T-helper 1 cell treated with Interleukin-12 subunit alpha and Interleukin-12 subunit beta and Interleukin-4 antibody, amounts not matched to agents 30 μg/mL and 1 μg/mL, for 36 hours (primary cell): Measurements from ENCODE around the gene HIP1R.

Experiments
- H3K27ac Mint-ChIP-seq: one replicate; pipeline ENCODE4 v1.8.0; 2021; ENCODE audit warnings: mild to moderate bottlenecking, mixed read lengths
- H3K27me3 Mint-ChIP-seq: one replicate; pipeline ENCODE4 v1.8.0; 2021; ENCODE audit warnings: low read depth, mixed read lengths
- H3K36me3 Mint-ChIP-seq: one replicate; pipeline ENCODE4 v1.8.0; 2021; ENCODE audit warnings: low read depth, mixed read lengths
- H3K4me1 Mint-ChIP-seq: one replicate; pipeline ENCODE4 v1.8.0; 2021; ENCODE audit warnings: low read depth, mixed read lengths
- H3K4me3 Mint-ChIP-seq: one replicate; pipeline ENCODE4 v1.8.0; 2021; ENCODE audit warnings: mild to moderate bottlenecking, moderate library complexity, mixed read lengths
- H3K9me3 Mint-ChIP-seq: one replicate; pipeline ENCODE4 v1.8.0; 2021; ENCODE audit warnings: mixed read lengths

The HIP1R gene

DNA sequence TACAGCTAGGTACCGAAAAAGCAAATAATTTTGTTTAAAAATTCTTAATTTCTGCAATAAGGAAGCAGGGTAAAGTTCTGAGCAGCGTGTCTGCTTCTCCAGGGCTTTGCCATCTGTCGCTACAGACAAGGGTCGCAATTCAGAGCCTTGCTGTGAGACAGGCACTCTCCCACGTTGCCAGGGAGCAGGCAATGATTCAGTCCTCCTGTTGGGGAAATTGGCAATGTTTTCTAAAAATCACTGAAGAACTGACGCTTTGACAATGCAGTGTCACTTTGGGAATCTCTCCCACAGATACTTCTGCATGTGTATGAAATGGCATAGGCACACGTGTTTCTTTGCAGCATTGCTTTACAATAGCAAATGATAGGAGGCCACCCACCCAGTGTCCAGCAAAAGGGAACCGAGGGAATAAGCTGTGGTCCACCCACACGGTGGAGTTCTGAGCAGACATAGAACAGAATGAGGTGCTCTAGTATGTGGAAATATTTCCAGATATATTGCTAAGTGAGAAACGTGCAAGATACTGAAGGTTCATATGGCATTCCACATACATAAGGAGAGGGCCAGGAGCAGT, 16.0 kb upstream of the HIP1R start:
- peaks cover 6% of the 10 kb centered on the region for H3K27me3 Mint-ChIP-seq
- no peaks in the 10 kb centered on the region for H3K4me1 Mint-ChIP-seq
- no peak overlapping the region for H3K27ac Mint-ChIP-seq
- H3K4me3 Mint-ChIP-seq, result no peak overlapping the region
- H3K9me3 Mint-ChIP-seq, result no peaks in the 10 kb centered on the region
- no peaks in the 10 kb centered on the region for H3K36me3 Mint-ChIP-seq

GRCh38 chr12:122820138-122820537, 15.1 kb upstream of the HIP1R start:
- Mint-ChIP-seq H3K36me3 (no peaks in the 10 kb centered on the region), H3K4me3 (no peak overlapping the region), H3K27ac (no peak overlapping the region), H3K9me3 (no peaks in the 10 kb centered on the region), H3K4me1 (no peaks in the 10 kb centered on the region), H3K27me3 (peaks cover 6% of the 10 kb centered on the region)

DNA sequence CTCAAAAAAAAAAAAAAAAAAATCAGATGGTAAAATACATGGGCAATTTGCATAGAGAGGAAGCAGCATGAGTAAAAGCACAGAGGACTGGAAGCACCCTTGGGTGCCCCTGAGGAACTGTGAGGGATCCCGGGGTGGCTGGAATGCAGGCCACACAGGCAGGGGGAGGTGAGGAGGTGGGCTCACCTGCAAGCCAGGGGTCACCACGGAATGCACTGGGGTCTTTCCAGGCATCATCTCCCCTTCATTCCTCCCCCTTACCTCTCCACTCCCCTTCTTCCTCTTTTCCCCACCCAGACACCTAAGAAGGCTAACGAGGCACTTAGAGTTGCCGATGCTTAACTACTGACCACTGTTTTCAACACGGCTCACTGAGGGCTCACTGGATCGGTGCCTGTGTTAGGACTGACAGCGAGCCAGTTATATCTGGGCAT, 14.4 kb upstream of the HIP1R start:
- H3K4me1 Mint-ChIP-seq, result no peaks in the 10 kb centered on the region
- no peak overlapping the region for H3K4me3 Mint-ChIP-seq
- H3K27ac Mint-ChIP-seq, result no peak overlapping the region
- no peaks in the 10 kb centered on the region for H3K36me3 Mint-ChIP-seq
- peaks cover 6% of the 10 kb centered on the region for H3K27me3 Mint-ChIP-seq
- H3K9me3 Mint-ChIP-seq, result no peaks in the 10 kb centered on the region

- Mint-ChIP-seq H3K9me3 (no peaks in the 10 kb centered on the region), H3K36me3 (no peaks in the 10 kb centered on the region), H3K27ac (no peak overlapping the region), H3K27me3 (peaks cover 18% of the 10 kb centered on the region), H3K4me1 (no peaks in the 10 kb centered on the region), H3K4me3 (no peak overlapping the region)
Measured at GRCh38 chr12:122823429-122823828, 11.8 kb upstream of the HIP1R start.

DNA sequence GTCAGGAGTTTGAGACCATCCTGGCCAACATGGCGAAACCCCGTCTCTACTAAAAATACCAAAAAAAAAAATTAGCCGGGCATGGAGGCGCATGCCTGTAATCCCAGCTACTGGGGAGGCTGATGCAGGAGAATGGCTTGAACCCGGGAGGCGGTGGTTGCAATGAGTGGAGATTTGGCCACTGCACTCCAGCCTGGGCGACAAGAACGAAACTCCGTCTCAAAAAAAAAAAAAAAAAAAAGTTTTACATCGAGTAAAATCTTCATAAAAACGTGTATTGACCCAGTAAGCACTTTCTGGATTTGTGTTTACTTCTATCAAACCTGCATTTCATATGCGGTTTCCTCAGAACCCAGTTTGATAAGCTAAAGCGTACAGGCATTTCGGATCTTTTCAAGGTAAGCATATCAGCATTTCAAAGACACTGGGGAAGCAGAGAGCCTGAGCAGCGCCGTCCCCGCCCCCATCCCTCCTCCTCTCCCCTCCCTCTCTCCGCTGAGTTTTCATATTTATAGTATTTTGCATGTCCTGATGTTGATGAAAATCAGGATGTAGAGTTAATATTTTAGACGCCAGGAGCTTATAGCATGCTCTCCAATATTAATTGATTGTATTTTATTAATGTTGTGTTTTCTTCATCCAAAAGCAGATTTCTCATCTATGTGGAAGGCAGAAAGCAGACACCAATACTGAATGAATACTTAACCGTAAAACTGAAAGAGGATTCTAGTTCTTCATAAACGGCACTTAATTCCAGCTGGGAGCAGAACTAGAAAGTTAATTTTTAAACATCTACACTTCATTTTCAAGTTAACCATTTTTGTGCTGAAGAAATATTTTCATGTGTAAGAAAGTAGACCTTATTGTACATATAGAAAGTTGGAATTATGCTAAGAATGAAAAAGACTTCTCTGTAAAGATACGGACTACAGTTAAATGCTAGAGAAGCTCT, 9.2 kb upstream of the HIP1R start:
- no peak overlapping the region for H3K27ac Mint-ChIP-seq
- peak overlapping the region; percentile 3 for H3K4me3 Mint-ChIP-seq
- H3K9me3 Mint-ChIP-seq, result no peaks in the 10 kb centered on the region
- no peaks in the 10 kb centered on the region for H3K4me1 Mint-ChIP-seq
- peaks cover 32% of the 10 kb centered on the region for H3K27me3 Mint-ChIP-seq
- no peaks in the 10 kb centered on the region for H3K36me3 Mint-ChIP-seq

DNA sequence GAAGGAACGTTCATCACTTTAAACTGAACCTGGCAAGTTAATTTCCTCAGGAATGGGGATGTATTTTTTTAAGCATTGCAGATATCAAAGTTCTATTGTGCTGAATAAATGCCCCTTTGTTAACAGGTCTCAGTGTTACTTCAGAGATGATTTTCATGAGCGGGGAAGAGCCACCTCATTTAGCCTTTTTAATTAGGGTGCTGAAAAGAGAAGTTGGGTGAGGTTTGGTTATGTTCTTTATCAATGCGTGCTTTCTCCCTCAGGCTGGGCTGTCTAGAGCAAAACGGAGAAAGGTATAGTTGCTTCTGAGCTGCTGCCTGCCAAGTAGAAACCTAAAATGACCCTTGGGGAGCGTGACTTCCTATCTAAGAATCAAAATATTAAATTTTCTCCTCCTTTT, 8.0 kb upstream of the HIP1R start:
- no peaks in the 10 kb centered on the region for H3K36me3 Mint-ChIP-seq
- peaks cover 32% of the 10 kb centered on the region for H3K27me3 Mint-ChIP-seq
- H3K27ac Mint-ChIP-seq, result no peak overlapping the region
- H3K4me1 Mint-ChIP-seq, result no peaks in the 10 kb centered on the region
- H3K4me3 Mint-ChIP-seq, result no peak overlapping the region
- no peaks in the 10 kb centered on the region for H3K9me3 Mint-ChIP-seq

DNA sequence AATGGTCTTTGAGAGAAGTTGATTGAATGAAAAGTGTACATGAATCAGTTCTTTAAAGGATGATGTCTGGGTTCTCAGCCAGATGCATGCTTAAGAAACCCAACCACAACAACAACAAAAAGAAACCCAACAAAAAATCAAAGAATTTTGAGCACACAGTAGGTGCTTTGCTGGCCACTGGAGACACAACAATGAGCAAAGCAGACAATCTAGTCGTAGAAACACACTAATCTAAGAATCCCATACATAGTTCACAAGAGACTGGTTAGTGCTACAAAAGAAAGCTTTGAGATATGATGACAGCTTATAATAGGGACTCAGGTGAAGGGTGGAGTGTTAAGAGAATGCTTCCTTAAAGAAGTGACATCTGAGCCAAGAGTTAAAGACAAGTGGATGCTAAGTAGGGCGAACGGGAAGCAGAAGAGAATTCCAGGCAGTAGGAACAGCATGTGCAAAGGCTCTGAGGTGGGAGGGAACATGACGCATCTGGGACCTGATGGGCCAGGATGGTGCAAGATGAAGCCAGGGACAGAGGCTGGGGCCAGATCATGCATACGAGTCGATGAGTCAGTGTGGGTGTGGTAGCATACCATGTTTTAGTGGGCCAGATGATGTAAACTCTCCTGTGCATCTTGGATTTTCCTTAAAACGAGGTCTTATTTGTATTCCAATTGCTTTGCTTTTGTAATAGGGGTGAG, 4.6 kb upstream of the HIP1R start:
- no peaks in the 10 kb centered on the region for H3K9me3 Mint-ChIP-seq
- no peak overlapping the region for H3K4me3 Mint-ChIP-seq
- H3K4me1 Mint-ChIP-seq, result peaks cover 10% of the 10 kb centered on the region
- H3K36me3 Mint-ChIP-seq, result no peaks in the 10 kb centered on the region
- peaks cover 45% of the 10 kb centered on the region for H3K27me3 Mint-ChIP-seq
- no peak overlapping the region for H3K27ac Mint-ChIP-seq

DNA sequence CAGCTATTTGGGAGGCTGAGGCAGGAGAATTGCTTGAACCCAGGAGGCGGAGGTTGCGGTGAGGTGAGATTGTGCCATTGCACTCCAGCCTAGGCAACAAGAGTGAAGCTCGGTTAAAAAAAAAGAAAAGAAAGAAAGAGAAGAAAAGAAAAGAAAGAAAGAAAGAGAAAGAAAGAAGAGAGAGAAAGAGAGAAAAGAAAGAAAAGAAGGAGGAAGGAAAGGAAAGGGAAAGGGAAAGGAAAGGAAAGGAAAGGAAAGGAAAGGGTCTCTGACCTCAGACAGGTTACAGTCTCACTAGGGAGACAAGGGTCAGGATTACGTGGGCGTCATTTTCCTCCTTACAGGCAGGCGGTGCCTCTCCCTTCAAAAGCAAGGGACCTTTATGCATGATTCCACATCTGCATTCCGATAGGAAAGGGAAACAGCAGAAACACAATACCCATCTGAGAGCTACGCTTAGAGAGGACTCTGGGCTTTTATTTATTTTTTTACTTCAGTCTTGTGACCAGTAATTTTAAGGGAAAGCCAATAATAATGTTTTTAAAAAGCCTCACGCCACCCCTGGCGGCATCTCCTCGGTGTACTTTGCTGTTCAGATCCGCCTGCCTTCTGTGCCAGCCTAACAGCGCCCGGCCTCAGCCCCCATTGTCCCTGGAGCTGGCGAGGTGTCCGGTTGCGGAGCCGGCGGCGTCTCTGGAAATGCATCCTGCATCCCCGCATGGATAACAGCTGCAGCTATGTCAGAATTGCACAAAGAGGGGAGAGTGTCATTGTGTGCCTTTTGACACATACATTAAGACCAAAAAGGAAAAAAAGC, 945 bp upstream of the HIP1R start:
- Mint-ChIP-seq H3K27me3 (peaks cover 42% of the 10 kb centered on the region), H3K36me3 (no peaks in the 10 kb centered on the region), H3K27ac (peak overlapping the region; percentile 80), H3K4me1 (peaks cover 27% of the 10 kb centered on the region), H3K9me3 (no peaks in the 10 kb centered on the region), H3K4me3 (peak overlapping the region; percentile 87)

DNA sequence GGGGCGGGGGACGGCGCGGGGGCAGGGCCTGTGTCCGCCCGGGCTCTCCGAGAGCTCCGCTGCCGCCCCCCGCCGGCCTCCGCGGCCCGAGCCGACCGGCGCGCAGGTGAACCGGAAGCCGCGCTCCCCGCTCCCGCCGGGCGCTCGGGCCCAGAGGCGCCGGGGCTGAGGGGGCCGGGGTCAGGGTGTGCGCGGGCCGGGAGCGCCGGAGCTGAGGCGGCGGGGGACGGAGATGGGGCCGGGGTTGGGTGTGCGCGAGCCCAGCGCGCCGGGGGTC, 431 bp downstream of the HIP1R start:
- Mint-ChIP-seq H3K9me3 (no peaks in the 10 kb centered on the region), H3K4me1 (peaks cover 27% of the 10 kb centered on the region)

DNA sequence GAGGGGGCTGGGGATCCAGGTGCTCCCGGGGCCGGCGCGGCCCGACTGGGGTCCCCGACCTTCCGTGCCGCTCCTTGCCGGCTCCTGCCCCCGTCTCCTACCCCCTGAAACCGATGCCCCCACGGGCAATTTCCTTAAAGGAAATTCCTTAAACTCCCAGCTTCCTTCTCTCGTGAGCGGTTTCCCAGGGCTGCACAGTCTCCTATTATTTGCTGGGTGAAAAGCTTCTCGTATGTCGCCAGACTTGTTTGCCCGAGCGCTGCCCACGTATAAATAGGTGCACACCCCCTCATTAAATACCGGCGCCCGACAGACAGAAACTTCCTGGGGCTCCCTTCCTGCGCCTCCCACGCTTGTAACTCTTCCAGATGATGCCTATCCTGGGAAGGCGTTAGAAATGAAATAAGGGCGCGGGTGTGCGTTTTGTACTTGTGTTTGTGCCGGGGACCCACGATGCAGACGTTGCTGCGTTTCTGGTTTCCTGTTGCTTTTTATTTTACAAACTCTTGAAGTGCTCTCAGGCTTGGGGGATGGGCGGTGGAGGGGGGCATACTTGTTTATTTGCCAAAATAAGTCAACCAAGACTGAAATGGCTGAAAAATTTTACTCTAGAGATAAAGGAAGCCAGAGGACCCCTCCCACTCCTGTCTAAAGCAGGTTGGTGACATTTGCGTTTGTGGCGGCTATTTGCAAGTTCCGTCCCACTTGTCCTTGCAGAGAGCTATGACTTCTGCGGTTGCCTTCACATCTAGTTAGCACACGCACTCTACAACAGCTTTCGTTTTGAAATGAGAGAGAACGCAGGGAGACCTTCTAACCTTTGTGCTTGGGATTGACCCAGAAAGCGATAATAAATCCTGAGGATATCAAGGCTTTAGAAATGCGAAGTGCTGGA, 1.0 kb downstream of the HIP1R start:
- Mint-ChIP-seq H3K36me3 (no peaks in the 10 kb centered on the region), H3K27ac (peak overlapping the region; percentile 87), H3K4me3 (peak overlapping the region; percentile 94), H3K27me3 (peaks cover 33% of the 10 kb centered on the region), H3K9me3 (no peaks in the 10 kb centered on the region), H3K4me1 (peaks cover 27% of the 10 kb centered on the region)

More for the DNA sequence above, 431 bp downstream of the HIP1R start:
- Mint-ChIP-seq H3K36me3 (no peaks in the 10 kb centered on the region), H3K27ac (no peak overlapping the region), H3K27me3 (peaks cover 34% of the 10 kb centered on the region), H3K4me3 (no peak overlapping the region)

DNA sequence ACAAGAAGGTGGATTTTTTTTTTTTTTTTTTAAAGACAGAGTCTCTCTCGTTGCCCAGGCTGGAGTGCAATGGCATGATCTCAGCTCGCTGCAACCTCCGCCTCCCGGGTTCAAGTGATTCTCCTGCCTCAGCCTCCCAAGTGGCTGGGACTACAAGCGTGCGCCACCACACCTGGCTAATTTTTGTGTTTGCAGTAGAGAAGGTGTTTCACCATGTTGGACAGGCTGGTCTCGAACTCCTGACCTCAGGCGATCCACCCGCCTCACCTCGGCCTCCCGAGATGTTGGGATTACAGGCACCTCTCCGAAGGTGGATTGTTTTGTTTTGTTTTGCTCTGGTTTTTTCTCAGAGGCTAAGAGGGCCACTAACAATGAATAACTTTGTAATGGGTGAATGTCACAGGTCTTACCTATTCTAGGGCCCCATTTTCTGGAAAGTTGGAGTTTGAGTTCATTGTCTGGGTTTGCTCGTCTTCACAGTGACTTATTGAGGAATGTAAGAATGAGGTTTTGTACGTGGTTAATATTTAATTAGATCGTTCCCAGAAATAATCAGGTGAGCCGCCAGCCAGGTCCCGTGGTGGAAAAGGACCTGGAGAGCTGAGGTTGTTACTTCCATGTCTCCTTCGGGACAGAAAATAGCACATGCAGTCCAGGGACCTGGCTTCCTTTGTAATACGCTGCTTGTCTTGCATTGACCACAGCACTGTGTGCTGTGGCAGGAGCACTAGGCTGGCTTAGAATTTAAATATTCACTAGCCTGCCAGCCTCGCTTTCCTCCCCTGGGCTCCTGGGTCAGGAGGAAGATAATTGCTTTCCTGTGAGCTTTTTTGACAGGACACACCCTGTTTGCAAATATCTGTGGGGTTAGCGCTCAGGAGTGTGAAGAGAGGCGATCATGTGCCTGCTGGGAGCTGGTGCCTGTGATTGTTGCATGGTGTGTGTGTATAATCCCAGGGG, 2.3 kb downstream of the HIP1R start:
- Mint-ChIP-seq H3K36me3 (no peaks in the 10 kb centered on the region), H3K4me3 (peak overlapping the region; percentile 21), H3K4me1 (peaks cover 27% of the 10 kb centered on the region), H3K27ac (no peak overlapping the region), H3K27me3 (peaks cover 33% of the 10 kb centered on the region), H3K9me3 (no peaks in the 10 kb centered on the region)

DNA sequence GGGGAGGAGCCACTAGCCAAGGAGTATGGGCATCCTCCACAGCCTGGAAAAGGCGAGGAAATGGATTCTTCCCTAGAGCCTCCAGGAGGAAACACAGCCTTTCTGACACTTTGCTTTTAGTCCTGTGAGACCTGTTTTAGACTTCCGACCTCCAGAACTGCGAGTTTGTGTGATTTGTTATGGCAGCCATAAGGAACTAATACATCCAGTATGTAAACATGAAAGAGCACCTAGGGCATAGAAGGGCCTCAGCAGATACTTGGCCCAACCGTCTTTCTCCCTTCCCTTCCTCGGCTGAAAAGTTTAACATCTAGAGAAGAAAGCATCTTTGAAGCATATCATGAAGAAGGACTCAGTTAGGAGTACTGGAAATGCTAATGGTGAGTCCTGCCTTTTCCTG, 3.6 kb downstream of the HIP1R start:
- no peak overlapping the region for H3K4me3 Mint-ChIP-seq
- H3K27ac Mint-ChIP-seq, result no peak overlapping the region
- peaks cover 24% of the 10 kb centered on the region for H3K27me3 Mint-ChIP-seq
- peaks cover 25% of the 10 kb centered on the region for H3K4me1 Mint-ChIP-seq
- H3K9me3 Mint-ChIP-seq, result no peaks in the 10 kb centered on the region
- no peaks in the 10 kb centered on the region for H3K36me3 Mint-ChIP-seq
